ENCODE measurements around the gene RFESD.
"Not testable (repeated sequence)": the region's sequence is repeated elsewhere in the genome, so short reads cannot be mapped to it uniquely, and the experiment has no call there.

Gene RFESD

GRCh38 chr5:95628933-95629332, 17.6 kb upstream of the RFESD start:
- TF ChIP-seq CTCF (IDR thresholded peaks at IDR 0.05; ENCODE audit: borderline replicate concordance, insufficient read depth, low read depth, low read length) = no peak

DNA sequence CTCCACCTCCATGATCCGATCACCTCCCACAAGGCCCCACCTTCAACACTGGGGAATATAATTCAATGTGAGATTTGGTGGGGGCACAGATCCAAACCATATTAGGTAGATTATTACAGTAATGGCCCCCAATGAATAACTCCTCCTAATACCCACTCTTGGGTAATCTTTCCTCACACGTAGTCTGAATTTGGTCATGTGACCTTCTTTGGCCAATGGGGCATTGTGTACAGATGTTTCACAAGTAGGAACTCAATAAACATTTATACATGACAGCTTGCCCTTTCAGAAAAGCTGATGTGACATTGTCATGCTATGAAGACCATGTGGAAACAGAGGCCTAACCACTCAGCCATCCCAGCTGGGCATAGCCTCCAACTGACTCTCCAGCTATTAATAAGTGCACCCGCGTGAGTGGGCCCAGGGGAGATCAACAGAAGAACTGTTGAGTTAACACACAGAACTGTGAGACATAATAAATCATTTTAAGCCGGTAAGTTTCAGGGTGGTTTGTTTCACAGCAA, 16.1 kb upstream of the RFESD start:
- no peak overlapping the region for H3K4me3 ChIP-seq (ENCODE audit: low read depth, low read length)
- TF ChIP-seq CTCF (IDR thresholded peaks at IDR 0.05; ENCODE audit: borderline replicate concordance, insufficient read depth, low read depth, low read length) = no peak

More at GRCh38 chr5:95628933-95629332, 17.6 kb upstream of the RFESD start:
- H3K4me3 ChIP-seq (ENCODE audit: low read depth, low read length) = no peak overlapping the region

- no peak for TF ChIP-seq CTCF (IDR thresholded peaks at IDR 0.05; ENCODE audit: borderline replicate concordance, insufficient read depth, low read depth, low read length)
- no peak overlapping the region for H3K4me3 ChIP-seq (ENCODE audit: low read depth, low read length)
Observed at GRCh38 chr5:95631255-95631958, 15.2 kb upstream of the RFESD start.

GRCh38 chr5:95631991-95632675, 14.4 kb upstream of the RFESD start:
- TF ChIP-seq CTCF (IDR thresholded peaks at IDR 0.05; ENCODE audit: borderline replicate concordance, insufficient read depth, low read depth, low read length) = no peak

DNA sequence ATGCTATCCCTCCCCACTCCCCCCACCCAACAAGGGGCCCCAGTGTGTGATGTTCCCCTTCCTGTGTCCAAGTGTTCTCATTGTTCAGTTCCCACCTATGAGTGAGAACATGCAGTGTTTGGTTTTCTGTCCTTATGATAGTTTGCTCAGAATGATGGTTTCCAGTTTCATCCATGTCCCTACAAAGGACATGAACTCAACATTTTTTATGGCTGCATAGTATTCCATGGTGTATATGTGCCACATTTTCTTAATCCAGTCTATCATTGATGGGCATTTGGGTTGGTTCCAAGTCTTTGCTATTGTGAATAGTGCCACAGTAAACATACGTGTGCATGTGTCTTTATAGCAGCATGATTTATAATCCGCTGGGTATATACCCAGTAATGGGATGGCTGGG, 13.6 kb upstream of the RFESD start:
- not testable (repeated sequence) for H3K4me3 ChIP-seq (ENCODE audit: low read depth, low read length)

More at GRCh38 chr5:95631991-95632675, 14.4 kb upstream of the RFESD start:
- H3K4me3 ChIP-seq (ENCODE audit: low read depth, low read length) = no peak overlapping the region

DNA sequence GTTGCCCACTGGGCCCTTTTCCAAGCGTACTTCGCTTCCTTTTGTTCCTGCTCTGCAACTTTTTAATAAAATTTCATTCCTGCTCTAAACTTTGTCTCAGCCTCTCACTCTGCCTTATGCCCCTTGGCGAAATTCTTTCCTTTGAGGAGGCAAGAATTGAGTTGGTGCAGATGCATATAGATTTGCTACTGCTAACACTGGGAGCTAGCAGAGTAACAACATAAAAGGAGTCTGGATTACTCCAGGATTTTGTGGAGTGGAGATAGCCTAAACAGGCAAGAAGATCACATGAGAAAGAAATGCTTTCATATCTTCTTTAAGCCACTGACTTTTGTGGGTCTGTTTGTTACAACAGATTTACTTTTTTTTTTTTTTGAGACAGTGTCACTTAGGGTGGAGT, 12.9 kb upstream of the RFESD start:
- no peak overlapping the region for H3K4me3 ChIP-seq (ENCODE audit: low read depth, low read length)
- no peak for TF ChIP-seq CTCF (IDR thresholded peaks at IDR 0.05; ENCODE audit: borderline replicate concordance, insufficient read depth, low read depth, low read length)

GRCh38 chr5:95634081-95634480, 12.5 kb upstream of the RFESD start:
- TF ChIP-seq CTCF (IDR thresholded peaks at IDR 0.05; ENCODE audit: borderline replicate concordance, insufficient read depth, low read depth, low read length) = no peak
- no peak overlapping the region for H3K4me3 ChIP-seq (ENCODE audit: low read depth, low read length)

Data from GM12875 (cell line).